Measurements from ENCODE around the gene GRK5.

Gene GRK5

GRCh38 chr10:119314486-119314885 is 107.1 kb downstream of the GRK5 start:
- no peak for DNase-seq

DNA sequence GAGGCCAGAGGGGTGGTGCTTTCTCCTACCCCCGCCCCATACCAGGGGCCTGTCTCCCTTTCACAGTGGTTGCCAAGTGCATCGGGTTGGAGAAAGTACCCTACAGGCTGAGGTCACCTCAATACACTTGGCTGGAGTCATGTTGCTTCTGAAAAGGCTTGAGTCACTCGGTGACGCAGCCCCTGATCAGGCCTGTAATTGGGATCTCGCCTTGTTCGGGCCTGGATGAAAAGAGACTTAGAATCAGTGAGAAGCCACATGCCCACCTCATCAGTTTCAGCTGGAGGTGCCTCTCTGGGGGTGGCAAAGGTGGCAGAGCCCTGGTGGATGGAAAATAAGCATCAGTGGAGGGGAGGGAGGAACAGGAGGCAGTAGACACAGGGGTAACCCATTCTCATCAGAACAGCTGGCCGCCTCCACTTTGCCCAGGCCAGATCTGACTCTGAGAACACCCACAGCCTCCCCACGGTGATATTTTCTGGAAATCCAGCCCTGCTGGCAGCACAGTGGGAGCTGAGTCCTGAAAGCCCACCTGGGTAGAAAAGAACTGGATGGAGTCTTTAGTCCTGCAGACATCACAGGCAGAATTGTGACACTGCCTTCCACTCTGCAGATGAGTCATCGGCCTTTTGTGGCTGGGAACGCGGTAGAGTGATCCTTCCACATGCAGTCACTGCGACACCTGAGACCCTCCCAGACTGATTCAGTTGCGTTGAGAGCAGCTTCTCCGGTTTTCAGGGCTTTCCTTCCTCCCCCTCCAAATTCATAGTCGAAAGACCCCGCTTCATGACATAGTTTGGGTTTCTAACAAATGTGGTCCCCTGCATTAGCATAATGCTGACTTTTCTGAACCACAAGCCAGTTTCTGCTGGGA is 108.0 kb downstream of the GRK5 start:
- peak in 4 of 58 donors; percentile 2 to 41 (median 16) for DNase-seq

DNA sequence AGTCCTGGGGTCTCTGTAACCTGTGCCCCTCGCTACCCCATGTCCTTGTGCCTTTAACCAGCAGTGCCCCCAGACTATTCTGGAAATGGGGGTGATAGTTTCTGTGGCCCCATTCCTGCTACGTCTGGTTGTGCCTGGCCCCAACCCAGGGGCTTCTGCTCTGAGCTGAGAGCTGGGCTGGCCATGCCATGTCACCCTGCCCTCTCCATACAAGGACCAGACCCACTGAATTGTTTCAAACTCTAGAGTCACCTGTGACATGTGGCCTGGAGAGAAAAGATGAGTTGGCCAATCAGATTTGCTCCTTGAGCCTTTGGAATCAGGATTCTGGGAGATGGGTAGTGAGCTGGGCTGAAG is 108.6 kb downstream of the GRK5 start:
- DNase-seq, result no peak

DNA sequence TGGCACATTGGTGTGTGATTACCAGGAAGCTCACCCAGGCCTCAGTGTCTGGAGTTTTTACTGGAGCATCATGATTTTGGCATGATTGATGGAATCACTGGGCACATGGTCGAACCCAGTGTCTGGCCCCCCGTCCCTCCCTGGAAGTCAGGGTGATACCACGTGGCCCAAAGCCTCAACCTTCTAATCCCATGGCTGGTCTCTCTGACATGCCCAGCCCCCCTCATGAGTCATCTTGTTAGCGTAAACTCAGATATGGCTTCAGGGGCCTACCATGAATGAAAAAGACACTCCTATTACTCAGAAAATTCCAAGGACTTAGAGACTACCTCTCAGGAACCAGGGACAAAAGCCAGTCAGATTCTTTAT is 109.3 kb downstream of the GRK5 start:
- no peak for DNase-seq

DNA sequence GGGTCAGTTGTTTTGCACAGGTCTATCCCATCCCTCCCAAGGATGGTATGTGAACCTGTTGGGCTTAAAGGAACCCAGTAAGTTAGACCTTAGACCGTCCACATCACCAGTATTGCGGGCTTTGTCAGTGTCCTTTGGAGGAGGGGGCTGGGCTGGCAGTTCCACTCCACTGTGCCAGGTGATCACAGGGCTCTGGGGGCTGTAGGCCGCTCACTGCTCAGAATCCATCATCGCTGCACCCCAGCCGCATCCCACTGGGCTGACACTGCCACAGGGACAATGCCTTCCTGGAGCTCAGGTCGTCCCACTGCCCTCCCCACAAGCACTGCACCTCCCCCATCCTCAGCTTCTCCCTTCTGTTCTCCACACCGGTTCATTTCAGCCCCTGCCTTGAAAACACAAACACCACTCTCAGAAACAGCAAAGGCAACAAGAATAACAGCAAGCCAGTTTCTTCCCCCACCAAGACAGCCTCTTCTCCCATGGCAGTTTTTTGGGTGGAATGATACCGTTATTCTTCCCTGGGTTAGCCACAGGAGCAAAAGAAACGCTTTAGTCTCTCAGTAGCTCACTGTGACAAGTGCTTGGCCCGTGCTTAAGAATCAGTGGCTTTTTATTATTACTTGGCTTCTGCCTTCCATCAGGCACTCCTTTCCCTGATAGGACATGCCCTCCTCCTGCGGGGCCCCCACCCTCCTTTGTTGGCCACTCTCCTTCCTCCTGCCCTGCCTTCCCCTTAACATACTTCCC is 111.2 kb downstream of the GRK5 start:
- no peak for DNase-seq

DNA sequence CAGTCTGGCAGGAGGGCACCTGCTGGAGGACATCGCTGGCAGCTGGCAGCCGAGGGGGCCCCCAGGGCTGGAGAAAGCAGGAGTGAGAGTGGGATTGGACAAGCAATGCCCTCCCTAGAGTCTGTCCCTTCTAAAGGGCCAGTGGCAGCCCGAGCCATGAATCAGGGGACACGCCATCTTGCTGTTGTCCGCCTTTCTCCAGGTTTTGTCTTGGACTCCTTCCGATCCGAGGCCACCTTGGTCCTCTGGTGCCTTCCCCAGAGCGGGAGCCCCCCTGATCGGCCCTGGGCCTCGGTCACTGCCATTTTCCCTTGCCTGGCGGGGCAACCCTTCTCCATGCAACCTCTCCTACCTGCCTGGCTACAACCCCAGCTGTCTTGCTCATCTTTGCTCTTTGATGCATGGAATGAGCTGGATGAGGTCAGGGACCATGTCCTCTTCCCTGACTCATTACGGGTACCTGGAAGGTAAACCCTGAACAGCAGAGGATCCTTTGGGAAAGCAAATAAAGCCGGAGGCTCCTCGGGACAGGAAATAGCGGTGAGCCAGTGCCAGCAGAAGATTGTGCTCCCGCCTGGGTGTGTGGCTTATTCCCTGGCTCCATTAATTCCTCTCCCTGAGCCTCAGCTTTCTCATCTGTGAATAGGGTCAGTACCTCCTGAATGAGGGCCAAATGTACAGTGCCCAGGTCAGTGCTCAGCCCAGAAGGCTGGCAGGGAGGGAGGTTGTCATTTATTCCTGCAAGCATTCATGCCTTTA is 112.0 kb downstream of the GRK5 start:
- no peak for DNase-seq

- no peak for DNase-seq
These were observed 112.5 kb downstream of the GRK5 start for GRCh38 chr10:119319920-119320258.

DNA sequence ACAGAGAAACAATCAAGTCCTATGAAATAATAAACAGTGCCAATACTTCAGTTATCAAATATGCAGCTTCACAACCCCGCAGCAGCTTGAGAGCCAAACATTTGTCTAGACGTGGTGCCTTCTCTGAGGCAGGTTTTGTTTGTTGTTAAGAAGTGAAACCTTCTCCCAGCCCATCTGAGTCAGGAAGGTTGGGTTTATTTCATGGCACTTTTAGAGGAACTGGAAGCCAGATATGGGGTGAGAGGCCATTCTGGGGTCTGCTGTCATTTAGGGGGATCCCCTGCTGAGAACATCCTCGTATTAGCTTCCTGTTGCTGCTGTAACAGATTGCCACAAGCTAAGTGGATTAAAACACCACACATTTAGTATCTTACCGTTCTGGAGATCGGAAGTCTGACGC is 113.6 kb downstream of the GRK5 start:
- DNase-seq, result no peak

GRCh38 chr10:119323085-119324016 is 116.0 kb downstream of the GRK5 start:
- no peak for DNase-seq

DNA sequence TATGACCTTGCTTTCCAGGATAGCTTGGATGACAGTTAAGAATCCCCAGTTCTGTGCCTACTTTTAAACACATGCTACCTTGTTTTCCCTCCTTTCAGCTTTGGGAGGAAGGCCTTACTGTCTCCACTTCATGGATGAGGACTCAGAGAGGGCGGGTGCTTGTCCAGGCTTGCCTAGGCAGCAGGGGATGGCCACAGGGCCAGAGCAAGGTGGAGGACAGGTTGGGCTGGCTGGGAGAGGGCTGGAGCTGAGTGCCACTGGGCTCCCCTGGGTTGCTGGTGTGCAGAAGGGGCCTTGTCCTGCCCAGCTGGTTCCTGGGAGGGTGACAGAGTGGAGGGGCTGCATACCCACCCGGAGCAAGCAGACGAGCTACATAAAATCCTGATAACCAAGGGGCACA is 117.8 kb downstream of the GRK5 start:
- no peak for DNase-seq

DNA sequence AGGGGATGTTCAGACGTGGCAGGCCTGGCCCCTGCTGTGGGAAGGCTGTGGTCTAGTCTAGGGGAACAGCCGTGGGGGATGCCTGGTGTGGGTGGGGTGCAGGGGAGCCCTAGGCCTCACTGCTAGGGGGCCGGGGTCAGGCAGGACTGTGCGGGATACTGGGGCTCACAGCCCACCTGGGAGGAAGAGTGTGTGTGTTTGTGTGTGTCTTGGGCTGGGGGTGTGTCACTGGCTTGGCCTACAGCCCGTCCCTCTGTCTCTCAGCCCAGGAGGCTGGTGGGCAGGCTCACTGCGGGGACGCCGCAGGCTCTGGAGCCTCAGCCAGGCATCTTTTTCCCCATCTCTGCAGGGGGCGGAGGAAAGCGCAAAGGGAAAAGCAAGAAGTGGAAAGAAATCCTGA is 118.8 kb downstream of the GRK5 start:
- no peak for DNase-seq

- DNase-seq, result no peak
These were observed 119.8 kb downstream of the GRK5 start for GRCh38 chr10:119327096-119327745.

DNA sequence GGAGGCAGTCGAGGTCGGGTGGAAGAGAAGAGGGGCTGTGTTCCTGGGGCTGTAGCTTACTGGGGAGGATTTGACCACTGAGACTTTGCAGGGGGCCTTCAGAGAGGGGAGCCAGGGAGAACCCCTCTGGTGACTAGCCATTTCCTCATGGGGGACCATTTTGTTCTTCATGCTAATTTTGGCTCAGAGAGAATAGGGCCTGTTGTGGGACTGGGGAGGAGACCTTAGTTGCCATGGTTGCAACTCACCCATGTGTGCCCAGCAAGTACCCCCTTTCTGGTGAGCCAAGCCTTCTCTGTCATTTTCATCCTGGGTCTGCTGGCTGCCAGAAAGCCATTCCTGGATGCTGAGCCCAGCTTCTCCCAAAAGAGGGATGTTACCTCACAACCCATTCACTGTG is 120.9 kb downstream of the GRK5 start:
- DNase-seq, result no peak

- DNase-seq, result no peak
These were observed 123.0 kb downstream of the GRK5 start for GRCh38 chr10:119330342-119330741.

DNA sequence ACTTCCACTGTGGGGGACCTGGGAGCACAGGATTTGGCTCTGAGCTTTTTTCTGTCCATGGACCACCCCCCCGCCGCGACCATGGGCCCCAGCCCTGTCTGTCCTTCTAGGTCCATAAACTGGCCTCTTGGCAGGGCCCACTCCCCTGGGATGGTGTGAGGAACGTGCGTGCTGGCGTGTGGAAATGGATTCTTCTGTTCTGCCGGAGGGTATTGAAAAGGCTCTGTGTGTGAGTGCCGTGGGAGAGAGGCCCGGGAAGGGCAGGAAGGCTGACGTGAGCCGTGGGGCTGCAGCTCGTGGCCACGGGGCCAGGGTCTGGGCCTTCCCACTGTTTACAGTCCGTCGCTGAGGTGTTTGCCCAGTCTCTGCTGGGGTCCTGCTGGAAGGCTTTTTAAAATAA is 123.7 kb downstream of the GRK5 start:
- no peak for DNase-seq

DNA sequence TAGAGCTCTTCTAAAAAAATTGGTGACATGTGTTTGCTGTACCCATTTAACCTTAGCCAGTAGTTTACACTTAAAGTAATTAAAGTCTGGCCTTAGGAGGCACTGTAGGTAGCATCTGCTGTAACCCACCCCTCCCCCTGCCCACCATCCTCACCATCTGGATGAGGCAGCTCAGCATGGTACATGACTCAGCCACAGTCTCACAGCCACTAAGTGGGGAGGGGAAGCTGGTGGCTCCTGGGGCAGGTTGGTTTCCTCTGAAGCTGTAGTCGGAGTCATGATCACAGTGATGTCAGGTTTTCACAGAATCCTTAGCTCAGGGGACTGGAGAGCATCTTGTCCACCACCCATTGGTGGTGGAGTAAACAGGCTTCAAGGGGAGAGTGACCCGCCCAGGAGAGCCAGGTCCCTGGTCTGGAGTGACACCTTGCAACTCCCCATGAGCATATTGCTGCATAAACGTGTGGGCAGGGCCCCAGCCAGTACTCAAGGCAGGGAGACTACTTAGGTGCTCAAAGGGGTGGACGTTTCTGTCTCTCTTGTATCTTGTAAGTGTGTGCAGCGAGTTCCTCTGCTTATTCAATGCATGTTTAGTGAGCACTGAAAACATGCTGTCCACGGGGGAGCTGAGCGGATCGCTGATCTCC is 125.9 kb downstream of the GRK5 start:
- DNase-seq, result no peak

GRCh38 chr10:119335671-119336353 is 128.4 kb downstream of the GRK5 start:
- no peak for DNase-seq

DNA sequence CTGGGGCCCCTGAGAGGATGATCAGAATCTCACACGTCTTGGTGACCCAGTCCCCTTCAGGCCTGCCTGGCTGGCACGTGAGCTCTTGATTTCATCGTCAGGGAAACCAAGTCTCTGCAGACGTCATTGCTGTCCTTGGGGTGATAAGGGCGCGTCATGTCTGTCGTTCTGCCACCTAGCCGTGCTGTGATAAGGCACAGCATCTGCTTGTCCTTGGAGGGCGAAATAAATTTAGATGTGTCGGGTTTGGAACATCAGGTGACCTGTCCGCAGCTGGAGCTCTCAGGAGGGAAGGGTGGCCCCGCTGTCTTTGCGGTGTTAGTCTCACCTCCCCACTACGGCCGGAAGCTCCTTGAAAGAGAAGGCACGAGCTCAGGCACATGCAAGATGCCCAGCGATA is 129.2 kb downstream of the GRK5 start:
- no peak for DNase-seq

DNA sequence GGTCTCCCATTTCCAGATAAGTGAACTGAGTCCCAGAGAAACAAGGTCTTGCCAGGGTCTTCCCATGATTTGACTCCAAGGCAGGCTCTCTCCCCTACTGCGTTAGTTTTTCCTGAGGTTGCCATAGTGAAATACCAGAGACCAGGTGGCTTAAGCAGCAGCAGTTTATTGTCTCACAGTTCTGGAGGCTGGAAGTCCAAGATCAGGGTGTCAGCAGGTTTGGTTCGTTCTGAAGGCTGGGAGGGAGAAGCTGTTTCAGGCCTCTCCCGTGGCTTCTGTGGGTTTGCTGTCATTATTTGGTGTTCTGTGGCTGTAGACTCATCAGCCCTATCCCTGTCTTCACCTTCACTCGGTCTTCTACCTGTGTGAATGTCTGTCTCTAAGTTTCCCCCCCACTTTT is 129.9 kb downstream of the GRK5 start:
- DNase-seq, result no peak

Data from anterior cingulate cortex (tissue), 58 donors.